ENCODE data around the gene FPGT. TPM values are rescaled to one million over a fixed set of nuclear protein-coding genes. Genes with fewer than 3 reads are reported as not detected.

Gene FPGT
- total and polyA plus RNA-seq, 2 of the 8 experiments (the other 6 are each of a cell fraction or from before 2014, with no cell fraction given), result 1.3 to 4.1 TPM

DNA sequence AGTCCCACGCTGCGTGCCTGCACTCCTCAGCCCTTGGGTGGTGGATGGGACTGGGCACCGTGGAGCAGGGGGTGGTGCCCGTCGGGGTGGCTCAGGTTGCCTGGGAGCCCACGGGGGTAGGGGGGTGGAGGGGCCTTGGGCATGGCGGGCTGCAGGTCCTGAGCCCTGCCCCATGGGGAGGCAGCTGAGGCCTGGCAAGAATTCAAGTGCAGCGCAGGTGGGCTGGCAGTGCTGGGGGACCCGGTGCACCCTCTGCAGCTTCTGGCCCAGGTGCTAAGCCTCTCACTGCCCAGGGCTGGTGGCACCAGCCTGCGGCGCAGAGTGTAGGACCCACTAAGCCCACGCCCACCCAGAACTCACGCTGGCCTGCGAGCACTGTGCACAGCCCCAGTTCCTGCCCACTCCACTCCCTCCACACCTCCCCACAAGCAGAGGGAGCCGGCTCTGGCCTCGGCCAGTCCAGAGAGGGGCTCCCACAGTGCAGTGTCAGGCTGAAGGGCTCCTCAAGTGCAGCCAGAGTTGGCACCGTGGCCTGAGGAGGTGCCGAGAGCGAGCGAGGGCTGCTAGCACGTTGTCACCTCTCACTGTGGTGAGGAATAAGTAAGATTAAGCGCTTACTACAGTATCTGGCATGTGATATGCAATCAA is 50.0 kb downstream of the FPGT start (continued):
- TF ChIP-seq CHD7 (IDR thresholded peaks at IDR 0.05; ENCODE audit: insufficient replicate concordance, low read length), result no peak
- TF ChIP-seq CHD2 (IDR thresholded peaks at IDR 0.05; ENCODE audit: low read length), result no peak
- no peak for TF ChIP-seq ATF3 (IDR thresholded peaks at IDR 0.05; ENCODE audit: insufficient read depth, low read depth, low read length)
- no peak for TF ChIP-seq CHD1 (IDR thresholded peaks at IDR 0.05; ENCODE audit: low read depth, low read length)
- no peak for TF ChIP-seq CEBPB (IDR thresholded peaks at IDR 0.05; ENCODE audit: low read depth, low read length)
- no peak for TF ChIP-seq YY1 (IDR thresholded peaks at IDR 0.05; ENCODE audit: low read depth, low read length)
- no peak for TF ChIP-seq SP1 (IDR thresholded peaks at IDR 0.05; ENCODE audit: low read depth, low read length)
- TF ChIP-seq SUZ12 (IDR thresholded peaks at IDR 0.05; ENCODE audit: low read length), result no peak
- no peak for TF ChIP-seq SP4 (IDR thresholded peaks at IDR 0.05; ENCODE audit: low read length)
- no peak for TF ChIP-seq ATF2 (IDR thresholded peaks at IDR 0.05; ENCODE audit: low read length)

All from H1 (cell line).